Measurements from ENCODE around the gene PWP1.

PWP1 gene

DNA sequence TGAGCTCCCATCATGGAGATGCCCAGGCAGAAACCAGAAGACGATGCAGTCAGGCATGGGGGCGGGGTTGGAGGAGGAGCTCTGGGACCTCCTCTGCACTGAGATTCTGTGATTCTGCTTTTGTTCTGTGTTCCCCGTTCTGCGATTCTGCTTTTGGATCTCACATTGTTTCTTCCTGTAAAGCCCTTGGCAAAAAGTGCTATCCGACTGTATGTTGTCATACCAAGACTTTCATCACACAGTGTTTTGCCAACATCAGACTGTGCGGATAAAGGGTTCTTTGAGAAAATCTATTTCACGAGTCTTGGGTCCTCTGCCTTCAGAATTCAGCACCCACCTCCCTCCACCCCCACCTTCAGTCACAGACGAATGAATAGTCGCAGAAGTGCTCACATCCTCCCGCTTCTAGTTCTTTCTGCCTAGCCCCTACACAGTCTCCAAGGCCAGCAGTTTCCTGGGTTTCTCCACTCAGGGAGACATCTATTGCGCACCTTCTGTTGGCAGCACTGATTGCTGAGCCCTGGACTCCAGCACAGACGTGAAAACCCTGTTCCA lies 24.7 kb upstream of the PWP1 start:
- CTCF ChIA-PET: interaction anchor here (1.7 kb wide), 1 partner anchor 10 kb away, joined by 5 read pairs; no protein-coding TSS in a partner anchor
- no peak for TF ChIP-seq SP1 (IDR thresholded peaks at IDR 0.05)
- TF ChIP-seq FOXM1 (IDR thresholded peaks at IDR 0.05; ENCODE audit: borderline replicate concordance): no peak
- TF ChIP-seq, protein P1, sequence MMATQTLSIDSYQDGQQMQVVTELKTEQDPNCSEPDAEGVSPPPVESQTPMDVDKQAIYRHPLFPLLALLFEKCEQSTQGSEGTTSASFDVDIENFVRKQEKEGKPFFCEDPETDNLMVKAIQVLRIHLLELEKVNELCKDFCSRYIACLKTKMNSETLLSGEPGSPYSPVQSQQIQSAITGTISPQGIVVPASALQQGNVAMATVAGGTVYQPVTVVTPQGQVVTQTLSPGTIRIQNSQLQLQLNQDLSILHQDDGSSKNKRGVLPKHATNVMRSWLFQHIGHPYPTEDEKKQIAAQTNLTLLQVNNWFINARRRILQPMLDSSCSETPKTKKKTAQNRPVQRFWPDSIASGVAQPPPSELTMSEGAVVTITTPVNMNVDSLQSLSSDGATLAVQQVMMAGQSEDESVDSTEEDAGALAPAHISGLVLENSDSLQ (IDR thresholded peaks at IDR 0.05): no peak
- no peak for TF ChIP-seq FOXK2 (IDR thresholded peaks at IDR 0.05)
- POLR2A ChIA-PET: interaction anchor here (1.2 kb wide), 1 partner anchor 10 kb away, joined by 3 read pairs; no protein-coding TSS in a partner anchor
- no peak for DNase-seq (ENCODE audit: extremely low spot score)

DNA sequence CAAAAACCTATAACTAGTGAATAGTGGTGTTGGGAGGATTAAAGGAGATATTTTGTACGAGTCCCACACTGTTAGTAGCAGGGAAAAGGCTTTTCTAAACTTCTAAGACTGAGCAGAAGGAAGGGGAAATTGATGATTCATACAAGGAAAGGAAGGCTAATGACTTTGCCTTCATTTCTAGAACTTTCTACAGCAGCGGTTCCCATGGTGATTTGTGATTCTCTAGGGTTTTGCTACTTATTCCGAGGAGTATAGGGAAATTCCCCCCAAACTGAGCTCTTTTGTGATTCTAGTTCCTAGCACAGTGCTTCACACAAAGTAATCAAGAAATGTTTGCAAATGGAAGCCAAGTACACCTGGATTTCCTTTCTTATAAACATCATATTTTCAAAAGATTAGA lies 23.8 kb upstream of the PWP1 start:
- CTCF ChIA-PET: interaction anchor here (0.5 to 1.7 kb wide), 2 partner anchors 9 to 841 kb away, joined by 5 read pairs; no protein-coding TSS in a partner anchor
- POLR2A ChIA-PET: no interaction called here
- no peak for DNase-seq (ENCODE audit: extremely low spot score)
- TF ChIP-seq FOXA1 (IDR thresholded peaks at IDR 0.05) (no peak), BHLHE40 (IDR thresholded peaks at IDR 0.05; ENCODE audit: borderline replicate concordance) (no peak), HDGF (IDR thresholded peaks at IDR 0.05; ENCODE audit: borderline replicate concordance) (no peak), CTBP1 (IDR thresholded peaks at IDR 0.05; ENCODE audit: borderline replicate concordance) (no peak), ELF4 (IDR thresholded peaks at IDR 0.05) (no peak), L3MBTL2 (conservative IDR thresholded peaks at IDR 0.05) (no peak), FOXM1 (IDR thresholded peaks at IDR 0.05; ENCODE audit: borderline replicate concordance) (no peak), ARNT (IDR thresholded peaks at IDR 0.05) (no peak), SP1 (IDR thresholded peaks at IDR 0.05) (no peak), FOXK2 (IDR thresholded peaks at IDR 0.05) (no peak), SUZ12 (IDR thresholded peaks at IDR 0.05) (no peak), NFRKB (IDR thresholded peaks at IDR 0.05) (no peak), TARDBP (IDR thresholded peaks at IDR 0.05) (no peak), LEF1 (IDR thresholded peaks at IDR 0.05; ENCODE audit: borderline replicate concordance) (no peak), ZNF384 (IDR thresholded peaks at IDR 0.05) (no peak)
- TF ChIP-seq, protein P1 (IDR thresholded peaks at IDR 0.05): no peak

DNA sequence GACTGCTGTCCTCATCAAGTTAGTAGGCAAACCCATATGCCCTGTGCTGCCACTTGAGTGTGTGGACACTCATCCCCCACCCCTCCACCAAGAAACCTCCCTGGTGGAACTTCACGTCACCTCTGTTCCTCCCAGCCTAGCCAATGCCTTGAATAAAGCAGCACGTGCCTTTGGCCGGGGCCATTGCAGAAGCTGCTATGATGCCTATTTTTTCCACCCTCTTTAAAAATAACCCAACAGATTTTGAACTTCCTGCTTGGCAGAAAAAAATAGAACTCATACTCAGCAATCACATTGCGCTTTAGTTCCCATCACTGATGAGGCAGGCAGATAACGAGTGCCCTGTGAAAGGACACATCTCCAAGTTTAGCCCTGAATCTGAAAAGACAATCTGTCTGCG lies 23.1 kb upstream of the PWP1 start:
- no peak for DNase-seq (ENCODE audit: extremely low spot score)
- CTCF ChIA-PET: interaction anchor here (0.5 kb wide), 1 partner anchor 840 kb away, joined by 5 read pairs; no protein-coding TSS in a partner anchor
- TF ChIP-seq FOXM1 (IDR thresholded peaks at IDR 0.05; ENCODE audit: borderline replicate concordance): no peak
- no peak for TF ChIP-seq SUZ12 (IDR thresholded peaks at IDR 0.05)
- no peak for TF ChIP-seq BHLHE40 (IDR thresholded peaks at IDR 0.05; ENCODE audit: borderline replicate concordance)
- TF ChIP-seq ZNF384 (IDR thresholded peaks at IDR 0.05): no peak
- no peak for TF ChIP-seq CTBP1 (IDR thresholded peaks at IDR 0.05; ENCODE audit: borderline replicate concordance)
- POLR2A ChIA-PET: no interaction called here

DNA sequence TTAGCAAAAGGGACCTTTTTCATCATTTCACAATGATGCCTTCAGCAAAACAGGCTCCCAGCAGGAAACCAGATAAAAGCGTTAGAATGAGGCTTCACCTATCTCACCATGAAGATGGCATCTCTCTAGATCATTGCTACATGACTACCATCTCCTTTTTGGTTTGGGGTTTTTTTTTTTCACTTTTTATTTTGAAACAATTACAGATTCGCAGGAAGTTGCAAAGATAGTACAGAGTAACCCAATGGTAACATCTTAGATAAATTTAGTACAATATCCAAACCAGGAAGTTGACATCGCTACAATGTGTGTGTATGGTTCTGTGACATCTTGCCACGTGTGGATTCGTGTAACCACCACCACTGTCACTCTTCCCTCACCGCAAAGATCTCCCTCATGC lies 22.3 kb upstream of the PWP1 start:
- POLR2A ChIA-PET: no interaction called here
- CTCF ChIA-PET: no interaction called here
- no peak for TF ChIP-seq SUZ12 (IDR thresholded peaks at IDR 0.05)
- no peak for DNase-seq (ENCODE audit: extremely low spot score)

DNA sequence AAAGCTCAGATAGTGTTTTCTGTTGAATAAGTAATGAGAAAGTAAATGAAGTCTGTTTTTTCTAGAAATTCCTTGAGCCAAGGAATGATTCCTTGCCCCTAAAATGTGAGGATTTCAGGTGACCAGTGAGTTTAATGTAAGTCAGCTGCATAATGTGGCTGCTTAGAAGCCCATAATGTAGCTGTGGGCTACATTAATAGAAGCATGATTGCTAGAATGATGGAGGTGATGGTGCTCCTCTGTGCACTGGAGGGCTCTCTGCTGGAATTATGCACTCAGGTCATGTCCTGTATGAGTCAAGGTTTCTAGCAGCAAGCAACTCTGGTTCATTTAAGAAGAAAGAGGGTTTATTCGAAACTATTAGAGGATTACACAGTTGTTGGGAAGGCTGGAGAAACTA lies 19.6 kb upstream of the PWP1 start:
- ChIA-PET CTCF (interaction anchor here (1.4 kb wide), 1 partner anchor 9 kb away, joined by 3 read pairs; no protein-coding TSS in a partner anchor), POLR2A (no interaction called here)
- no peak for DNase-seq (ENCODE audit: extremely low spot score)
- TF ChIP-seq FOXA1 (IDR thresholded peaks at IDR 0.05) (no peak), CTBP1 (IDR thresholded peaks at IDR 0.05; ENCODE audit: borderline replicate concordance) (no peak), L3MBTL2 (conservative IDR thresholded peaks at IDR 0.05) (no peak), SUZ12 (IDR thresholded peaks at IDR 0.05) (no peak), FOXK2 (IDR thresholded peaks at IDR 0.05) (no peak), ELF4 (IDR thresholded peaks at IDR 0.05) (no peak), SP1 (IDR thresholded peaks at IDR 0.05) (no peak), FOXM1 (IDR thresholded peaks at IDR 0.05; ENCODE audit: borderline replicate concordance) (no peak), ZNF384 (IDR thresholded peaks at IDR 0.05) (no peak), HDGF (IDR thresholded peaks at IDR 0.05; ENCODE audit: borderline replicate concordance) (no peak), NFRKB (IDR thresholded peaks at IDR 0.05) (no peak), ARNT (IDR thresholded peaks at IDR 0.05) (no peak)
- TF ChIP-seq, protein P1 (IDR thresholded peaks at IDR 0.05): no peak

DNA sequence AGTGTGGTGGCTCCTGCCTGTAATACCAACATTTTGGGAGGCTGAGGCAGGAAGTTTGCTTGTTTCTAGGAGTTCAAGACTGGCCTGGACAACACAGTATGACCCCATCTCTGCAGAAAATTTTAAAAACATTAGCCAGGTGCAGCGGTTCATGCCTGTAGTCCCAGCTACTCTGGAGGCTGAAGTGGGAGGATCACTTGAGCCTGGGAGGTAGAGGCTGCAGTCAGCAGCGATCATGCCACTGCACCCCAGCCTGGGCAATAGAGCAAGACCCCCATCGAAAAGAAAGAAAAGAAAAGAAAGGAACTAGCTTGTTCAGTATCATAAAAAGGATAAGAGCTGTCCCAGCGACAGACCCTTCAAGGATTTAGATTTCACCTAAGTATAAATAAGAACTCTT lies 18.1 kb upstream of the PWP1 start:
- ChIA-PET POLR2A (interaction anchor here (1.2 kb wide), 1 partner anchor 11 kb away, joined by 4 read pairs; no protein-coding TSS in a partner anchor), CTCF (interaction anchor here (0.9 to 1.0 kb wide), 2 partner anchors 10 to 218 kb away, joined by 3 to 4 read pairs; no protein-coding TSS in a partner anchor)
- no peak for TF ChIP-seq ARNT (IDR thresholded peaks at IDR 0.05)
- no peak for TF ChIP-seq ZNF384 (IDR thresholded peaks at IDR 0.05)
- TF ChIP-seq LEF1 (IDR thresholded peaks at IDR 0.05; ENCODE audit: borderline replicate concordance): no peak
- TF ChIP-seq FOXM1 (IDR thresholded peaks at IDR 0.05; ENCODE audit: borderline replicate concordance): no peak
- TF ChIP-seq CTBP1 (IDR thresholded peaks at IDR 0.05; ENCODE audit: borderline replicate concordance): no peak
- TF ChIP-seq FOXK2 (IDR thresholded peaks at IDR 0.05): no peak
- no peak for TF ChIP-seq HDGF (IDR thresholded peaks at IDR 0.05; ENCODE audit: borderline replicate concordance)
- no peak for TF ChIP-seq L3MBTL2 (conservative IDR thresholded peaks at IDR 0.05)
- no peak for TF ChIP-seq SUZ12 (IDR thresholded peaks at IDR 0.05)
- TF ChIP-seq TARDBP (IDR thresholded peaks at IDR 0.05): no peak
- TF ChIP-seq SP1 (IDR thresholded peaks at IDR 0.05): no peak
- no peak for TF ChIP-seq BHLHE40 (IDR thresholded peaks at IDR 0.05; ENCODE audit: borderline replicate concordance)
- no peak for TF ChIP-seq ELF4 (IDR thresholded peaks at IDR 0.05)
- no peak for DNase-seq (ENCODE audit: extremely low spot score)

Data from HEK293T (cell line).